ENCODE data around the gene TIE1. TPM values are rescaled to one million over a fixed set of nuclear protein-coding genes. Genes with fewer than 3 reads are reported as not detected.

The TIE1 gene
- total RNA-seq, 1 donor from 2014 or later, result 48.5 TPM

DNA sequence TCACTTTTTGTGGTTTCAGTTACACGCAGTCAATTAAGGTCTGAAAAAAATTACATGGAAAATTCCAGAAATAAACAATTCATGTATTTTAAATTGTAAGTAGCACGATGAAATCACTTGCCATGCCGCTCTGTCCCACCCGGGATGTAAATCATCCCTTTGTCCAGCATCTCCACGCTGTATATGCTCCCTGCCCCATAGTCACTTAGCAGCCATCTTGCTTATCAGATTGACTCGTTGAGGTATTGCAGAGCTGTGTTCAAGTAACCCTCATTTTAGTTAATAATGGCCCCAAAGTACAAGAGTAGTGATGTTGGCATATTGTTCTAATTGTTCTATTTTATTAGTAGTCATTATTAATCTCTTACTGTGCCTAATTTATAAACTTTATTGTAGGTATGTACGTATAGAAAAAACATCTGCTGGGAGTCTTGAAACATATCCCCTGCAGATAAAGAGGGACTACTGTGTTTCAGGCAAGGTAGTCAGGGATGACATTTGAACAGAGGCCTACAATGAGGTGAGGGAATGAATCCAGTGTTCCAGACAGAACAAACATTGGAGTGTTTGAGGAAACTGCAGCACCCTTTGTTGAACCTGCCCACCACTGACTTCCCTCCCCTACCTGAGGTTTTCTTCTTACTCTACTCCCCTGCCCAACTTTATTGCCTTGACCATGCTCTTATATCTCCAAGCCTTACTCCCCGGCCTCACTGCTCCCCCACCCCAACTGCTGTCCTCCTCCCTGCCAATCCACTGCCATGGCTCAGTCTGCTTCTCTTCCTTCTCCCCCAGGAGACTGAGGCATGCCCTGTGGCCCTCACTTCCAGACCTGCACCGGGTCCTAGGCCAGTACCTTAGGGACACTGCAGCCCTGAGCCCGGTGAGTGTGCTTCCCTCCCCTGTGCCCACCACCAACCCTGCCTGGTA is 50.9 kb downstream of the TIE1 start:
- DNase-seq (no peak), ATAC-seq (no peak)
- H3K4me1 ChIP-seq, result peaks cover 13% of the 10 kb centered on the region
- H3K27ac ChIP-seq, result no peak overlapping the region
- TF ChIP-seq, protein P1, sequence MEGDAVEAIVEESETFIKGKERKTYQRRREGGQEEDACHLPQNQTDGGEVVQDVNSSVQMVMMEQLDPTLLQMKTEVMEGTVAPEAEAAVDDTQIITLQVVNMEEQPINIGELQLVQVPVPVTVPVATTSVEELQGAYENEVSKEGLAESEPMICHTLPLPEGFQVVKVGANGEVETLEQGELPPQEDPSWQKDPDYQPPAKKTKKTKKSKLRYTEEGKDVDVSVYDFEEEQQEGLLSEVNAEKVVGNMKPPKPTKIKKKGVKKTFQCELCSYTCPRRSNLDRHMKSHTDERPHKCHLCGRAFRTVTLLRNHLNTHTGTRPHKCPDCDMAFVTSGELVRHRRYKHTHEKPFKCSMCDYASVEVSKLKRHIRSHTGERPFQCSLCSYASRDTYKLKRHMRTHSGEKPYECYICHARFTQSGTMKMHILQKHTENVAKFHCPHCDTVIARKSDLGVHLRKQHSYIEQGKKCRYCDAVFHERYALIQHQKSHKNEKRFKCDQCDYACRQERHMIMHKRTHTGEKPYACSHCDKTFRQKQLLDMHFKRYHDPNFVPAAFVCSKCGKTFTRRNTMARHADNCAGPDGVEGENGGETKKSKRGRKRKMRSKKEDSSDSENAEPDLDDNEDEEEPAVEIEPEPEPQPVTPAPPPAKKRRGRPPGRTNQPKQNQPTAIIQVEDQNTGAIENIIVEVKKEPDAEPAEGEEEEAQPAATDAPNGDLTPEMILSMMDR (IDR thresholded peaks at IDR 0.05), result no peak
- H3K27me3 ChIP-seq (ENCODE audit: low read depth), result no peaks in the 10 kb centered on the region
- no peak overlapping the region for H3K4me3 ChIP-seq
- intact Hi-C loops (cut with DNase I), result loop anchor here (10.0 kb wide), 1 partner anchor 117 kb away; no protein-coding TSS in a partner anchor
- no peaks in the 10 kb centered on the region for H3K9me3 ChIP-seq
- H3K36me3 ChIP-seq, result no peaks in the 10 kb centered on the region

DNA sequence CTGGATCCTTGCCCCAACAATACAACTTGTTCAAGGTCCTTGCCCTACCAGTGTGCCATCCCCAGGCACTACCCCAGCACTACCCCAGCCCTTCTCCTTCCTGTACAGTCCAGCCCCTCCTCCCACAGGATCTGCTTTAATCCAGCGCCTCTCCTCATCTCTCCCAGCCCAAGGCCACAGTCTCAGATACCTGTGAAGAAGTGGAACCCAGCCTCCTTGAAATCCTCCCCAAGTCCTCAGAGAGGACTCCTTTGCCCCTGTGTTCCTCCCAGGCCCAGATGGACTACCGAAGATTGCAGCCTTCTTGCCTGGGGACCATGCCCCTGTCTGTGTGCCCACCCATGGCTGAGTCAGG is 51.5 kb downstream of the TIE1 start:
- intact Hi-C loops (cut with DNase I), result loop anchor here (10.0 kb wide), 1 partner anchor 118 kb away; no protein-coding TSS in a partner anchor
- no peak for DNase-seq
- H3K27me3 ChIP-seq (ENCODE audit: low read depth), result no peaks in the 10 kb centered on the region
- H3K4me3 ChIP-seq, result no peak overlapping the region
- H3K4me1 ChIP-seq, result peaks cover 14% of the 10 kb centered on the region
- H3K36me3 ChIP-seq, result no peaks in the 10 kb centered on the region
- no peak for ATAC-seq
- H3K9me3 ChIP-seq, result no peaks in the 10 kb centered on the region
- no peak overlapping the region for H3K27ac ChIP-seq
- TF ChIP-seq, protein P1 (IDR thresholded peaks at IDR 0.05), result no peak

DNA sequence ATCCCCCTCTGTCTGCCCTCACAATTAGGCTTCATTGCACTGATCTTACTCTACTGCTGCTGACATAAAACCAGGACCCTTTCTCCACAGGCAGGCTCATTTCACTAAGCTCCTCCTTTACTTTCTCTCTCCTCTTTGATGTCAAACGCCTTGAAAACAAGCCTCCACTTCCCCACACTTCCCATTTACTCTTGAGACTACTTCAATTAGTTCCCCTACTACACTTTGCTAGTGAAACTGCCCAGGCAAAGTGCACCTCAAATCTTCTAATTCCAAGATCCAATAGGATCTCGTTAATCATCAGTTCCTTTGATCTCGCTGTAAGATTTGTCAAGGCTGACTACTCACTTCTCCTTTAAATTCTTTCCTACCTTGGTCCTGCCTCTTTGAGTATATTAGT is 52.1 kb downstream of the TIE1 start:
- Histone ChIP-seq H3K9me3 (no peaks in the 10 kb centered on the region), H3K4me1 (peaks cover 19% of the 10 kb centered on the region), H3K4me3 (no peak overlapping the region), H3K36me3 (no peaks in the 10 kb centered on the region), H3K27me3 (ENCODE audit: low read depth) (no peaks in the 10 kb centered on the region), H3K27ac (no peak overlapping the region)
- DNase-seq (no peak), ATAC-seq (no peak)
- TF ChIP-seq, protein P1 (IDR thresholded peaks at IDR 0.05), result no peak
- intact Hi-C loops (cut with DNase I), result loop anchor here (10.0 kb wide), 1 partner anchor 118 kb away; no protein-coding TSS in a partner anchor

DNA sequence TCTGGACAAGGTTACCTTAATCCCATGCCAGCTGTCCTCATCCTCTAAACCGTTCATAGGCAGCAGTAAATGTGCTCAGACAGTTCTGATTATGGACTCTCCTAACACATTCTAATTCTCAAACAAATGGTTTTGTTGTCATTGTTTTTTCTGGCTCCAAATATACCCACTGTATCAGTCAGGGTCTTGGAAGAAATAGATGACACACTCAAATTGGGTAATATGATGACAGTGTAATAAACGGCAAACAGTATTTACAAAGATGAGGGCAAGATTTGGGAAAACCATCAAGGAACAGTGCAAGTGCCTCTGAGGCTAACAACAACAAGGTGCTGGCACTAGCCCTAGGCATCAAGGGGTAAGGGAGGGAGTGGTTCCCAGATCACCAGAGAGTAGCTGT is 53.7 kb downstream of the TIE1 start:
- Histone ChIP-seq H3K36me3 (no peaks in the 10 kb centered on the region), H3K27ac (no peak overlapping the region), H3K4me1 (peaks cover 19% of the 10 kb centered on the region), H3K27me3 (ENCODE audit: low read depth) (no peaks in the 10 kb centered on the region), H3K9me3 (no peaks in the 10 kb centered on the region), H3K4me3 (no peak overlapping the region)
- ATAC-seq (no peak), DNase-seq (no peak)
- intact Hi-C loops (cut with DNase I), result loop anchor here (10.0 kb wide), 1 partner anchor 120 kb away; no protein-coding TSS in a partner anchor
- TF ChIP-seq, protein P1 (IDR thresholded peaks at IDR 0.05), result no peak

DNA sequence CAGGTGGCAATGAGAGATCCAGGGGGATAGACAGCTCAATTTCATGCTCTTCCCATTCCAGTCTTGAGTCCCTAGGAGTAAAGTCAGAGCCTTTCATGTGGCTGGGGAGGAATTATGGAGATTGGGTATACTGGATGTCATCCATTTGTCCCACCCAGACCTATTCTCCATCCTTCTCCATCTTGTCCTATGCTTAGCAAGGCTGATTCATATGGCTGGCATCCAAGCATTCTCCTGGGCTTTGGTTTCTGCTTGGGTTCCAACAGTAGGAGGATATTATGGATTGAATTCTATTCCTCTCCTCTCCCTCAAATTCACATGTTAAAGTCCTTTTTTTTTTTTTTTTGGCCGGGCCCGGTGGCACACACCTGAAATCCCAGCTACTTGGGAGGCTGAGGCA is 54.2 kb downstream of the TIE1 start:
- intact Hi-C loops (cut with DNase I), result loop anchor here (10.0 kb wide), 1 partner anchor 120 kb away; no protein-coding TSS in a partner anchor
- Histone ChIP-seq H3K36me3 (no peaks in the 10 kb centered on the region), H3K9me3 (no peaks in the 10 kb centered on the region), H3K4me3 (no peak overlapping the region), H3K27me3 (ENCODE audit: low read depth) (no peaks in the 10 kb centered on the region), H3K27ac (no peak overlapping the region), H3K4me1 (peaks cover 14% of the 10 kb centered on the region)
- ATAC-seq, result no peak
- DNase-seq, result no peak
- TF ChIP-seq, protein P1 (IDR thresholded peaks at IDR 0.05), result no peak
